GM23248 (cell line): ENCODE results near the gene IFNA4. TPM values are rescaled to one million over a fixed set of nuclear protein-coding genes. Genes with fewer than 3 reads are reported as not detected.

ENCODE experiments used
- DNase-seq: peaks from one replicate; pipeline ENCODE4 v3.0.0-alpha.2; 2015
- H2AFZ ChIP-seq: fragments of 200-600 bp; sonication (generic); 2 replicates; pipeline ENCODE4 v1.6.1; 2016; ENCODE audit warnings: antibody characterized with exemption
- H3F3A ChIP-seq: fragments of 200-600 bp; sonication (generic); 2 replicates; pipeline ENCODE4 v1.6.1; 2016; ENCODE audit warnings: mild to moderate bottlenecking, antibody characterized with exemption, mixed run types; ENCODE audit not compliant: insufficient read depth
- H3K27ac ChIP-seq: fragments of 200-600 bp; sonication (generic); 2 replicates; pipeline ENCODE4 v1.5.1; 2016; ENCODE audit warnings: mild to moderate bottlenecking
- H3K27me3 ChIP-seq: fragments of 200-600 bp; sonication (generic); replicated peaks from 2 replicates; pipeline ENCODE4 v1.6.1; 2016; ENCODE audit warnings: mild to moderate bottlenecking; ENCODE audit not compliant: insufficient read depth
- H3K36me3 ChIP-seq: fragments of 200-600 bp; sonication (generic); 2 replicates; pipeline ENCODE4 v1.6.1; 2016; ENCODE audit warnings: low read depth, mild to moderate bottlenecking
- H3K4me1 ChIP-seq: fragments of 200-600 bp; sonication (generic); 2 replicates; pipeline ENCODE4 v1.6.1; 2016; ENCODE audit warnings: mild to moderate bottlenecking; ENCODE audit not compliant: insufficient read depth
- H3K4me2 ChIP-seq: fragments of 200-600 bp; sonication (generic); one replicate; pipeline ENCODE4 v1.6.1; 2016; ENCODE audit warnings: mild to moderate bottlenecking; ENCODE audit not compliant: unreplicated experiment
- H3K4me3 ChIP-seq: fragments of 200-600 bp; sonication (generic); 2 replicates; pipeline ENCODE4 v1.5.1; 2016; ENCODE audit warnings: mild to moderate bottlenecking
- H3K79me2 ChIP-seq: fragments of 200-600 bp; sonication (generic); 2 replicates; pipeline ENCODE4 v1.6.1; 2016; ENCODE audit warnings: mild to moderate bottlenecking; ENCODE audit not compliant: insufficient read depth
- H3K9ac ChIP-seq: fragments of 200-600 bp; sonication (generic); 2 replicates; pipeline ENCODE4 v1.6.1; 2016; ENCODE audit warnings: mild to moderate bottlenecking
- H3K9me2 ChIP-seq: fragments of 200-600 bp; sonication (generic); 2 replicates; pipeline ENCODE4 v1.6.1; 2016; ENCODE audit warnings: mixed run types, mild to moderate bottlenecking, moderate library complexity; ENCODE audit not compliant: insufficient read depth
- H3K9me3 ChIP-seq: fragments of 200-600 bp; sonication (generic); one replicate; pipeline ENCODE4 v1.6.1; 2017; ENCODE audit warnings: low read depth
- H4K20me1 ChIP-seq: fragments of 200-600 bp; sonication (generic); 2 replicates; pipeline ENCODE4 v1.6.0; 2016; ENCODE audit not compliant: insufficient read depth
- EZH2 ChIP-seq: fragments of 200-600 bp; sonication (generic); IDR thresholded peaks from 2 replicates; pipeline ENCODE4 v1.6.1; 2018; ENCODE audit warnings: antibody characterized with exemption, mild to moderate bottlenecking; ENCODE audit not compliant: insufficient read depth, poor library complexity, severe bottlenecking
- EZH2phosphoT487 ChIP-seq: fragments of 200-600 bp; sonication (generic); IDR thresholded peaks from 2 replicates; pipeline ENCODE4 v1.6.1; 2018; ENCODE audit warnings: antibody characterized with exemption, moderate library complexity, mild to moderate bottlenecking, low read depth; ENCODE audit not compliant: insufficient read depth
- WGBS, 2 experiments: methylation state at CpG; one replicate each; pipeline ENCODE4 v1.1.6; 2015 to 2017; ENCODE audit warnings: low lambda C conversion rate in 2 of 2, low coverage in 1 of 2; ENCODE audit errors: missing lambda C conversion rate in 2 of 2; 5-methylcytosine and 5-hydroxymethylcytosine counted together
- in situ Hi-C: fragments of 300-500 bp; cut with MboI; formaldehyde crosslinking; loops from 2 replicates; pipeline ENCODE4 v1.15.0; 2020
- polyA plus RNA-seq: library from polyadenylated mRNA; unstranded; fragments of >200 nt; fragmentation: Nextera tagmentation; extraction: Ambion mirVana; gene quantifications from 2 replicates; pipeline ENCODE4 v1.2.1, GENCODE V29; 2016
- total RNA-seq: library from RNA; depleted of rRNA; stranded (reverse); fragments of >200 nt; shearing (Covaris generic); gene quantifications from 2 replicates; pipeline ENCODE4 v1.2.3, GENCODE V29; 2014

The IFNA4 gene
- total and polyA plus RNA-seq, 2 experiments from 2014 or later = not detected

GRCh38 chr9:21160178-21160577 is 27.2 kb downstream of the IFNA4 start:
- no peak overlapping the region for H3K9ac ChIP-seq
- 0% methylated on average over 1 of the region's 1 CpG for WGBS, 2 experiments
- no peaks in the 10 kb centered on the region for H3K79me2 ChIP-seq
- no peaks in the 10 kb centered on the region for H3K9me3 ChIP-seq
- no peak overlapping the region for H3K27ac ChIP-seq
- no peaks in the 10 kb centered on the region for H3K27me3 ChIP-seq
- no peaks in the 10 kb centered on the region for H3F3A ChIP-seq
- no peaks in the 10 kb centered on the region for H3K9me2 ChIP-seq
- no peak for TF ChIP-seq EZH2phosphoT487
- TF ChIP-seq EZH2 = no peak
- H4K20me1 ChIP-seq = no peaks in the 10 kb centered on the region
- H3K4me2 ChIP-seq = no peak overlapping the region
- H3K4me3 ChIP-seq = no peak overlapping the region
- H2AFZ ChIP-seq = no peak overlapping the region
- in situ Hi-C loops = no loop called here
- no peak for DNase-seq
- H3K4me1 ChIP-seq = no peaks in the 10 kb centered on the region
- H3K36me3 ChIP-seq = no peaks in the 10 kb centered on the region

- Histone ChIP-seq H4K20me1 (no peaks in the 10 kb centered on the region), H3K27ac (no peak overlapping the region), H2AFZ (no peak overlapping the region), H3K79me2 (no peaks in the 10 kb centered on the region), H3K4me2 (no peak overlapping the region), H3K9ac (no peak overlapping the region), H3K36me3 (no peaks in the 10 kb centered on the region), H3K9me3 (no peaks in the 10 kb centered on the region), H3K4me1 (no peaks in the 10 kb centered on the region), H3F3A (no peaks in the 10 kb centered on the region), H3K27me3 (no peaks in the 10 kb centered on the region), H3K4me3 (no peak overlapping the region), H3K9me2 (no peaks in the 10 kb centered on the region)
- in situ Hi-C loops = no loop called here
- TF ChIP-seq EZH2phosphoT487 (no peak), EZH2 (no peak)
- peak; percentile 39 for DNase-seq
- WGBS, 2 experiments = 23 to 33% methylated on average over 2 of the region's 2 CpGs
Observed at GRCh38 chr9:21155501-21155900, 31.9 kb downstream of the IFNA4 start.

GRCh38 chr9:21154018-21154608 is 33.3 kb downstream of the IFNA4 start:
- 26 to 35% methylated on average over 3 of the region's 3 CpGs for WGBS, 2 experiments
- Histone ChIP-seq H3K4me2 (no peak overlapping the region), H3K36me3 (no peaks in the 10 kb centered on the region), H4K20me1 (no peaks in the 10 kb centered on the region), H3K9ac (no peak overlapping the region), H3K9me3 (no peaks in the 10 kb centered on the region), H3K9me2 (no peaks in the 10 kb centered on the region), H3K27ac (no peak overlapping the region), H3F3A (no peaks in the 10 kb centered on the region), H2AFZ (no peak overlapping the region), H3K4me1 (no peaks in the 10 kb centered on the region), H3K79me2 (no peaks in the 10 kb centered on the region), H3K4me3 (no peak overlapping the region), H3K27me3 (no peaks in the 10 kb centered on the region)
- no peak for TF ChIP-seq EZH2
- TF ChIP-seq EZH2phosphoT487 = no peak
- DNase-seq = peak; percentile 10
- in situ Hi-C loops = no loop called here

GRCh38 chr9:21153336-21154017 is 33.9 kb downstream of the IFNA4 start:
- no peaks in the 10 kb centered on the region for H3K9me2 ChIP-seq
- TF ChIP-seq EZH2phosphoT487 (no peak), EZH2 (no peak)
- no peak overlapping the region for H3K27ac ChIP-seq
- no peak overlapping the region for H3K9ac ChIP-seq
- no peaks in the 10 kb centered on the region for H3K4me1 ChIP-seq
- no peaks in the 10 kb centered on the region for H3K27me3 ChIP-seq
- no peak overlapping the region for H2AFZ ChIP-seq
- H3K79me2 ChIP-seq = no peaks in the 10 kb centered on the region
- H3K4me3 ChIP-seq = no peak overlapping the region
- 26 to 32% methylated on average over 3 of the region's 3 CpGs for WGBS, 2 experiments
- DNase-seq = peak; percentile 39
- no peak overlapping the region for H3K4me2 ChIP-seq
- H3F3A ChIP-seq = no peaks in the 10 kb centered on the region
- no peaks in the 10 kb centered on the region for H4K20me1 ChIP-seq
- H3K9me3 ChIP-seq = no peaks in the 10 kb centered on the region
- in situ Hi-C loops = no loop called here
- H3K36me3 ChIP-seq = no peaks in the 10 kb centered on the region
